ENCODE measurements around the gene SULT1C4. TPM values are rescaled to one million over a fixed set of nuclear protein-coding genes. Genes with fewer than 3 reads are reported as not detected.

The SULT1C4 gene
- total and polyA plus RNA-seq, 8 donors, result 0.42 to 5.0 (median 0.67) TPM

DNA sequence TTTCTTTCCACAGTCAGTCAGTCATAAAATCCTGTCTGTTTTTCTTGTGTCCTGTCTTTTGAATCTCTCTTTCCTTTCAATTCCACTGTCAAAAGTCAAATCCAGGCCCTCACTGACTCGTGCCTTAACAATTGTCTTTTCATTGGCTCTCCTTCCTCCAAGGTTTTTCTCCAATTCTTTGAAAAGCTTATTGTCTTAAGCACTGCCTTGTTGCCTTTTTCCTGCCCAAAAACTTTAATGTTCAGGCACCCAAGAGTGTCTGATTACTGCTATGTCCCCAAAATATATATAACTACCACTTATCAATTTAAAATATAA is 13.9 kb upstream of the SULT1C4 start:
- no peaks in the 10 kb centered on the region for H3K9me3 ChIP-seq
- H3K27me3 ChIP-seq, result no peaks in the 10 kb centered on the region
- H3K27ac ChIP-seq, result no peak overlapping the region
- ATAC-seq (no peak), DNase-seq (no peak), FAIRE-seq (no peak)
- WGBS, 2 donors, result 56 to 65% methylated on average over 1 of the region's 1 CpG
- TF ChIP-seq CTCF (IDR thresholded peaks at IDR 0.05), result no peak
- H3K36me3 ChIP-seq, result no peaks in the 10 kb centered on the region
- no peaks in the 10 kb centered on the region for H3K4me1 ChIP-seq
- H3K4me3 ChIP-seq, result no peak overlapping the region
- intact Hi-C loops (cut with DNase I), result no loop called here

DNA sequence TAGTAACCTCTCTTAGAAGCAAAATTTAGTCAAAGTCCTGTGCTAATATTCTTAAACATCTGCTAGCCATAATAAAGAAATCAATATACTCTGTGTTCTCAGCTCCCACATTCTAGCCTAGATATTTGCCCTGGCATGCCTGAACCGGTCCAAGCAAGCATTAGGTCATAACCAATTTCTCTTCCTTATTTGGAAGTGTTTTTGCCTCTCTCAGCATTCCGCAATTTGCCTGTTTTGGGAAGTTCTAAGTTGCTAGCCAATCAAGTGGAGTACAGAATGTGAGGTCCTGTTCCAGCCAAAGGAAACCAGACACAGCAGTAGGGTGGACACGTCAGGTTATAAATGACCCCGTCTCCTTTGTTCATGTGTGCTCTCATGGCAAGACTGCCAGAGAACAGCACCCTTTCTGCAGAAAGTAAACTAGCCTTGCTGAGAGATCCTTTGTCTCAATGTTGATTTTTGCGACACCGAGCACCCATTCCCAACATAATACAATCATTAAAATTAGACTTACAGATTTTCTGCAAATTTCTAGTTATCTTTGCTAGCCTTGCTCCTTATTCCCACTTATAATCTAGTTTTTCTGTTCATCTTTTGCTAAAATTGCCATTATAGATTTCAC is 13.0 kb upstream of the SULT1C4 start:
- whole genome bisulfite sequencing, 2 donors, result 77 to 83% methylated on average over 6 of the region's 6 CpGs
- no peaks in the 10 kb centered on the region for H3K36me3 ChIP-seq
- no peaks in the 10 kb centered on the region for H3K9me3 ChIP-seq
- H3K4me3 ChIP-seq, result no peak overlapping the region
- FAIRE-seq (no peak), DNase-seq (no peak), ATAC-seq (no peak)
- no peaks in the 10 kb centered on the region for H3K27me3 ChIP-seq
- intact Hi-C loops (cut with DNase I), result no loop called here
- H3K4me1 ChIP-seq, result no peaks in the 10 kb centered on the region
- TF ChIP-seq CTCF (IDR thresholded peaks at IDR 0.05), result no peak
- no peak overlapping the region for H3K27ac ChIP-seq

- intact Hi-C loops (cut with DNase I), result no loop called here
- WGBS, 2 donors, result 84 to 92% methylated on average over 3 of the region's 3 CpGs
- Histone ChIP-seq H3K4me3 (no peak overlapping the region), H3K4me1 (no peaks in the 10 kb centered on the region), H3K27ac (no peak overlapping the region), H3K36me3 (no peaks in the 10 kb centered on the region), H3K27me3 (no peaks in the 10 kb centered on the region), H3K9me3 (no peaks in the 10 kb centered on the region)
- TF ChIP-seq CTCF (IDR thresholded peaks at IDR 0.05), result no peak
- DNase-seq (no peak), ATAC-seq (no peak), FAIRE-seq (no peak)
These were observed 12.1 kb upstream of the SULT1C4 start for GRCh38 chr2:108365656-108366055.

DNA sequence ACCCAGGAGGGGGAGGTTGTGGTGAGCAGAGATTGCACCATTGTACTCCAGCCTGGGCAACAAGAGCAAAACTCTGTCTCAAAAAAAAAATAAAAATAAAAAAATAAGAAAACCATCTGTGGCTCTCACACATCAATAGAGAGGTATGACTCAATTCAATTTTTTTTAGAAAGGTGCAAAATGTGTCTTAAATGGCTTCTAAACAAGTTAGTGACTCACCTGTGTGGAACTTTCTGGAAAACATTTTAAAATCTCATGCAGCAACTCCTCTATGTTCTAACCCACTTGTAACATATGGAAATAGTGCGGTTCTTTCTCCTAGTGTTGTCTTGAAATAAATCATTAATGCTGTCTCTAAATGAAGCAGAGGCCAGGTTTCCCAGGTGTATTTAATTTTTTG is 10.7 kb upstream of the SULT1C4 start:
- intact Hi-C loops (cut with DNase I), result no loop called here
- FAIRE-seq, result no peak
- 93 to 94% methylated on average over 1 of the region's 1 CpG for WGBS, 2 donors

More for the DNA sequence above, 10.7 kb upstream of the SULT1C4 start:
- Histone ChIP-seq H3K4me1 (no peaks in the 10 kb centered on the region), H3K27me3 (no peaks in the 10 kb centered on the region), H3K4me3 (no peak overlapping the region), H3K36me3 (no peaks in the 10 kb centered on the region), H3K9me3 (no peaks in the 10 kb centered on the region), H3K27ac (no peak overlapping the region)
- DNase-seq, result no peak
- no peak for TF ChIP-seq CTCF (IDR thresholded peaks at IDR 0.05)
- no peak for ATAC-seq
